MCF 10A (cell line): ENCODE measurements around the gene KCNMB1. TPM values are rescaled to one million over a fixed set of nuclear protein-coding genes. Genes with fewer than 3 reads are reported as not detected.

Source experiments
- BruUV-seq: library from RNA; stranded (reverse); fragments of 400-500 nt; replicated peaks from 2 replicates; lab custom pipeline; 2021; lab: Mats Ljungman, UMichigan
- CTCF ChIA-PET: fragments of 300-600 bp; sonication (Branson Sonifier 250); formaldehyde crosslinking; extraction: SDS; loops from one replicate; lab custom pipeline; 2021; ENCODE audit warnings: antibody characterized with exemption, inconsistent platforms; lab: Yijun Ruan, JAX
- POLR2A ChIA-PET: fragments of 300-600, 350-650 bp; sonication (Branson Sonifier 250); formaldehyde crosslinking; extraction: SDS; loops from one replicate; lab custom pipeline; 2020; ENCODE audit warnings: antibody characterized with exemption, inconsistent platforms; lab: Yijun Ruan, JAX
- DNase-seq: peaks from one replicate; pipeline ENCODE4 v3.0.0-alpha.2; 2018; ENCODE audit not compliant: unreplicated experiment
- H3K27ac Mint-ChIP-seq: one replicate; pipeline ENCODE4 v1.8.0; 2022; ENCODE audit warnings: mild to moderate bottlenecking, low read depth, mixed read lengths; ENCODE audit not compliant: unreplicated experiment
- H3K27me3 Mint-ChIP-seq: one replicate; pipeline ENCODE4 v1.8.0; 2022; ENCODE audit warnings: mixed read lengths; ENCODE audit not compliant: insufficient read depth, unreplicated experiment
- H3K36me3 Mint-ChIP-seq: one replicate; pipeline ENCODE4 v1.8.0; 2022; ENCODE audit warnings: mild to moderate bottlenecking, moderate library complexity, mixed read lengths; ENCODE audit not compliant: insufficient read depth, unreplicated experiment
- H3K4me1 Mint-ChIP-seq: one replicate; pipeline ENCODE4 v1.8.0; 2022; ENCODE audit warnings: mixed read lengths; ENCODE audit not compliant: insufficient read depth, unreplicated experiment
- H3K4me3 Mint-ChIP-seq: one replicate; pipeline ENCODE4 v1.8.0; 2022; ENCODE audit warnings: mild to moderate bottlenecking, moderate library complexity, mixed read lengths; ENCODE audit not compliant: unreplicated experiment
- H3K9me3 Mint-ChIP-seq: one replicate; pipeline ENCODE4 v1.8.0; 2022; ENCODE audit warnings: mixed read lengths; ENCODE audit not compliant: unreplicated experiment
- intact Hi-C: fragments of 100-400 bp; cut with micrococcal nuclease; formaldehyde crosslinking; loops from 2 replicates; pipeline ENCODE4 v1.14.1; 2022
- total RNA-seq: library from RNA; stranded (reverse); gene quantifications from 2 replicates; pipeline ENCODE4 v1.2.3, GENCODE V29; 2022
- TF ChIP-seq, protein P1 (sequence below): fragments of 200-600 bp; IDR thresholded peaks from one replicate; pipeline ENCODE4 v1.8.0; 2022; ENCODE audit warnings: antibody characterized with exemption, mild to moderate bottlenecking; ENCODE audit not compliant: unreplicated experiment

Gene KCNMB1
- total RNA-seq, 1 experiment from 2014 or later, result not detected

DNA sequence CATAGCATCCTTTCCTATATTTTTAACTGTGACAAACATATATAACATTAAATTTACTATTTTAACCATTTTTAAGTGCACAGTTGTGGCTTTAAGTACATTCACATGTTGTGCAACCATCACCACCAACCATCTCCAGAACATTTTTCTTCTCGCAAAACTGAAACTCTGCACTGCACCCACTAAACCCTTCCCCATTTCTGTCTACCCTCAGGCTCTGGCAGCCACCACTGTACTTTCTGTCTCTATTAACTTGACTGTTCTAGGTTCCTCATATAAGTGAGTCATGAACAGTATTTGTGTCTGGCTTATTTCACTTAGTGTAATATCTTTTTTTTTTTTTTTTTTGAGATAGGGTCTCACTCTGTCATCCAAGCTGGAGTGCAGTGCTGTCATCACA lies 25.5 kb downstream of the KCNMB1 start:
- intact Hi-C loops, result no loop called here

DNA sequence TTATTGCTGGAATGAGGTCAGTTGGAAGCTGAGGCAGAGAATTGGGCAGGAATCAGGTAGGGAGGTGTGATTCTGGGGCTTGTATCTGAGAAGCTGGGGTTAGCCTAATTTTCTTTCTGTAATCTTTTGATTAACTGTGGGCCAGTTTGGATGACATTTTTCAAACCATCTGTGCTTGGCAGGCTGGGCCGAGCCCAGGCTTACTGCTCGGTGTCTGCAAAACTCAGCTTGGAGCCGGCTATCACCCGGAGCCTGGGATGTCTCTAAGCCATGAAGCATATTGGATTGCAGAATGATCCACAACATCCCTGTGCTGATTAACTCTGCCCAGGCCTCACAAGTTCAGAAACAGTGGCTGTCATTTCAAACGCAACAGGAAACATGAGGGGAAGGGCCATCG lies 26.5 kb downstream of the KCNMB1 start:
- POLR2A ChIA-PET, result no interaction called here
- TF ChIP-seq, protein P1, sequence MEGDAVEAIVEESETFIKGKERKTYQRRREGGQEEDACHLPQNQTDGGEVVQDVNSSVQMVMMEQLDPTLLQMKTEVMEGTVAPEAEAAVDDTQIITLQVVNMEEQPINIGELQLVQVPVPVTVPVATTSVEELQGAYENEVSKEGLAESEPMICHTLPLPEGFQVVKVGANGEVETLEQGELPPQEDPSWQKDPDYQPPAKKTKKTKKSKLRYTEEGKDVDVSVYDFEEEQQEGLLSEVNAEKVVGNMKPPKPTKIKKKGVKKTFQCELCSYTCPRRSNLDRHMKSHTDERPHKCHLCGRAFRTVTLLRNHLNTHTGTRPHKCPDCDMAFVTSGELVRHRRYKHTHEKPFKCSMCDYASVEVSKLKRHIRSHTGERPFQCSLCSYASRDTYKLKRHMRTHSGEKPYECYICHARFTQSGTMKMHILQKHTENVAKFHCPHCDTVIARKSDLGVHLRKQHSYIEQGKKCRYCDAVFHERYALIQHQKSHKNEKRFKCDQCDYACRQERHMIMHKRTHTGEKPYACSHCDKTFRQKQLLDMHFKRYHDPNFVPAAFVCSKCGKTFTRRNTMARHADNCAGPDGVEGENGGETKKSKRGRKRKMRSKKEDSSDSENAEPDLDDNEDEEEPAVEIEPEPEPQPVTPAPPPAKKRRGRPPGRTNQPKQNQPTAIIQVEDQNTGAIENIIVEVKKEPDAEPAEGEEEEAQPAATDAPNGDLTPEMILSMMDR, result no peak
- H3K27me3 Mint-ChIP-seq, result no peaks in the 10 kb centered on the region
- no peak overlapping the region for H3K4me3 Mint-ChIP-seq
- CTCF ChIA-PET, result interaction anchor here (0.8 to 1.5 kb wide), 4 partner anchors 58 to 359 kb away, joined by 3 to 6 read pairs (median 3); no protein-coding TSS in a partner anchor
- no TSS peak for BruUV-seq
- no peak for DNase-seq
- intact Hi-C loops, result no loop called here
- H3K9me3 Mint-ChIP-seq, result no peaks in the 10 kb centered on the region
- no peaks in the 10 kb centered on the region for H3K4me1 Mint-ChIP-seq
- no peak overlapping the region for H3K27ac Mint-ChIP-seq
- no peaks in the 10 kb centered on the region for H3K36me3 Mint-ChIP-seq

More for the DNA sequence above, 25.5 kb downstream of the KCNMB1 start:
- BruUV-seq, result no TSS peak
- ChIA-PET CTCF (interaction anchor here (0.6 kb wide), 1 partner anchor 1495 kb away, joined by 3 read pairs; no protein-coding TSS in a partner anchor), POLR2A (no interaction called here)
- Mint-ChIP-seq H3K4me3 (no peak overlapping the region), H3K9me3 (no peaks in the 10 kb centered on the region), H3K36me3 (no peaks in the 10 kb centered on the region), H3K27me3 (no peaks in the 10 kb centered on the region), H3K27ac (no peak overlapping the region), H3K4me1 (no peaks in the 10 kb centered on the region)
- no peak for DNase-seq
- TF ChIP-seq, protein P1, result no peak

DNA sequence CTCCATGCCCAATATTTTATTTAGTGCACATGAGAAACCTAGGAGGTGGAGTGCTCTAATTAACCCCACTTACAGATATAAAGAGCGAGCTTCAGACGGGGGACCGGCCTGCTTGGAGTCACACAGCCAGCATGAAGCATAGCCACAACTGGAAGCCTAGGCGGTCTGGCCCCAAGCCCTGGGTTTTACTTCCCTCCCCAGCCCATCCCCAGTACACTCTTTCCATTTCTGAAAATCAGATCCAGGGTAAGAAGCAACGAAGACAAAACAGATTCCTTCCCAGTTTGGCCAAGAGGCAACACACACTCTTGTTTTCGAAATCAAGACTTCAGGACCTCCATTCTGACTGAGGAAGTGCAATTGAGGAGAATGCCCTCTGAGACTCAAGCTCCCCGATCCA lies 27.1 kb downstream of the KCNMB1 start:
- no peak overlapping the region for H3K4me3 Mint-ChIP-seq
- TF ChIP-seq, protein P1, result no peak
- no peaks in the 10 kb centered on the region for H3K36me3 Mint-ChIP-seq
- ChIA-PET CTCF (interaction anchor here (0.8 to 1.5 kb wide), 6 partner anchors 59 to 360 kb away, joined by 3 to 6 read pairs (median 4); no protein-coding TSS in a partner anchor), POLR2A (no interaction called here)
- no peaks in the 10 kb centered on the region for H3K27me3 Mint-ChIP-seq
- BruUV-seq, result no TSS peak
- H3K9me3 Mint-ChIP-seq, result no peaks in the 10 kb centered on the region
- H3K4me1 Mint-ChIP-seq, result no peaks in the 10 kb centered on the region
- intact Hi-C loops, result no loop called here
- H3K27ac Mint-ChIP-seq, result no peak overlapping the region
- no peak for DNase-seq

DNA sequence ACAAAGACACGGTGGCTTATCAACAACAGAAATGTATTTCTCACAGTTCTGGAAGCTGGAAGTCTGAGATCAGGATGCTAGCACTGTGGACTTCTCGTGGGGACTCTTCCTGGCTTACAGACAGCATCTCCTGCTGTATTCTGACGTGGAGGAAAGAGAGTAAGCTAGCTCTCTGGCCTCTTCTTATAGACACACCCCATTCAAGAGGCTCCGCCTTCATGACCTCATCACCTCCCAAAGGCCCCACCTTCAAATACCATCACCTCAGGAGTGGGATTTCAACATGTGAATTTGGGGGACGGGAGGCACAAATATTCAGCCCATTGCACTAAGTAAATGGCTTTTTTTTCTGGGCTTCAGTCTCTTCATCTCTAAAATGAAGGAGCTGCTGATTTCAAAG lies 27.6 kb downstream of the KCNMB1 start:
- H3K27ac Mint-ChIP-seq, result no peak overlapping the region
- H3K36me3 Mint-ChIP-seq, result no peaks in the 10 kb centered on the region
- H3K4me3 Mint-ChIP-seq, result no peak overlapping the region

More for the DNA sequence above, 27.6 kb downstream of the KCNMB1 start:
- H3K27me3 Mint-ChIP-seq, result no peaks in the 10 kb centered on the region
- TF ChIP-seq, protein P1, result no peak
- H3K4me1 Mint-ChIP-seq, result no peaks in the 10 kb centered on the region
- BruUV-seq, result no TSS peak
- intact Hi-C loops, result no loop called here
- H3K9me3 Mint-ChIP-seq, result no peaks in the 10 kb centered on the region
- ChIA-PET POLR2A (no interaction called here), CTCF (interaction anchor here (0.6 to 1.5 kb wide), 6 partner anchors 72 to 361 kb away, joined by 3 to 6 read pairs (median 4); no protein-coding TSS in a partner anchor)
- DNase-seq, result no peak
